ENCODE measurements around the gene SPIRE1.

SPIRE1 gene

GRCh38 chr18:12397254-12397653, 260.7 kb downstream of the SPIRE1 start:
- no peak for DNase-seq
- TF ChIP-seq GATA1 (IDR thresholded peaks at IDR 0.05; ENCODE audit: low read depth, low read length), result no peak
- TF ChIP-seq POLR2A (IDR thresholded peaks at IDR 0.05; ENCODE audit: low read length), result no peak

All from erythroblast (primary cell).